Measurements from ENCODE around the gene CTIF. TPM values are rescaled to one million over a fixed set of nuclear protein-coding genes. Genes with fewer than 3 reads are reported as not detected.

The CTIF gene
- total RNA-seq, 1 donor from 2014 or later, result 35.1 TPM

DNA sequence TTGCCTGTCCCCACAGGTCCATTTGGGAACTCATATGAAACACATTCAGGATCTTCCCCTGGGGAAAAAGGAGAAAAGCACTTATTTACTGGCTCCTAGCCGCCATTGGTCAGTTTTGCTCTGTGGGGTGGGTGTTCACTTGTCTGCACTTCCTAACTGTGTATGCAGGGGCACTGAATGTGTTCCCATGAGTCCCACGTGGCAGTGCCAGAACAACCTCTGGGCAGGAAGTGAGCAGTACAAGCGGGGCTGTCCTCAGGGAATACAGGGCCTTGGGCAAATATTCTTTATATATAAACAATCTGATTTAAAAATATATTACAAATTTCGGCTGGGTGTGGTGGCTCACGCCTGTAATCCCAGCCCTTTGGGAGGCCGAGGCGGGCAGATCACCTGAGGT, 21.8 kb upstream of the CTIF start:
- no peaks in the 10 kb centered on the region for H3K27me3 ChIP-seq
- intact Hi-C loops (cut with DNase I), result no loop called here
- no peak overlapping the region for H3K4me3 ChIP-seq
- H3K36me3 ChIP-seq, result no peaks in the 10 kb centered on the region
- H3K9me3 ChIP-seq, result no peaks in the 10 kb centered on the region
- no peak for DNase-seq (ENCODE audit: extremely low spot score in 2 of 2)
- no peaks in the 10 kb centered on the region for H3K4me1 ChIP-seq
- TF ChIP-seq POLR2A (IDR thresholded peaks at IDR 0.05) (no peak), POLR2AphosphoS5 (IDR thresholded peaks at IDR 0.05; ENCODE audit: insufficient read depth in 1 of 2, low read depth in 1 of 2) (no peak)
- TF ChIP-seq, protein P1, sequence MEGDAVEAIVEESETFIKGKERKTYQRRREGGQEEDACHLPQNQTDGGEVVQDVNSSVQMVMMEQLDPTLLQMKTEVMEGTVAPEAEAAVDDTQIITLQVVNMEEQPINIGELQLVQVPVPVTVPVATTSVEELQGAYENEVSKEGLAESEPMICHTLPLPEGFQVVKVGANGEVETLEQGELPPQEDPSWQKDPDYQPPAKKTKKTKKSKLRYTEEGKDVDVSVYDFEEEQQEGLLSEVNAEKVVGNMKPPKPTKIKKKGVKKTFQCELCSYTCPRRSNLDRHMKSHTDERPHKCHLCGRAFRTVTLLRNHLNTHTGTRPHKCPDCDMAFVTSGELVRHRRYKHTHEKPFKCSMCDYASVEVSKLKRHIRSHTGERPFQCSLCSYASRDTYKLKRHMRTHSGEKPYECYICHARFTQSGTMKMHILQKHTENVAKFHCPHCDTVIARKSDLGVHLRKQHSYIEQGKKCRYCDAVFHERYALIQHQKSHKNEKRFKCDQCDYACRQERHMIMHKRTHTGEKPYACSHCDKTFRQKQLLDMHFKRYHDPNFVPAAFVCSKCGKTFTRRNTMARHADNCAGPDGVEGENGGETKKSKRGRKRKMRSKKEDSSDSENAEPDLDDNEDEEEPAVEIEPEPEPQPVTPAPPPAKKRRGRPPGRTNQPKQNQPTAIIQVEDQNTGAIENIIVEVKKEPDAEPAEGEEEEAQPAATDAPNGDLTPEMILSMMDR (IDR thresholded peaks at IDR 0.05), result no peak
- no peak overlapping the region for H3K27ac ChIP-seq

DNA sequence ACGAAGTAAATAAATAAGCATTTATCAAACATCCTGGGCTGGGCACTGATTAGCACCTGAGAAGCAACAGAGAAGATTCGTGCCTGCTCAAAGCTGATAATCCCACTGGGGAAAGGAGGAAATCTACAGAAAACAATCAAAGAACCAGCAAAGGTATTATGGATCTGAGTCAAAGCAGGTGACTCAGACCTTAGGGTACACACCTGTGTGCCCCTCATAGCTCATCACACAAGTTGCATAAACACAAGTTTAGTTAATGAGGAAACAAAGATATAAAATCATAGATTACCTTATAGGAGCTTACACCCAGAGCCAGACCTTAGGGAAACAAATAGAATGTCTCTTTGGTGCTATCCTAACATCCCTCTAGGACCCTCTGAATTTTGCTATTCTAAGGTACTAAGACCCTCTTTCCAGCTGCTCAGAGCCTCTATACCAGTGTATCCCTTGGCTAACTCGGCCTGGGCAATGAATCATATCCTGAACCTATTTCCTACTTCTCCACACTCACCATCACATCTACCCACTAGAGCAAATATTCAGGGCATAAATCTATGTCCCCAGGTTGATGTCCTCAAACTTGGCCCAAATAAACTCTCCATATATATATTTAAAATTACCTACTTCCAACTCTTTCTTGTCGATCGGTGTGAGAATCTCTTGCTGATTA, 19.3 kb upstream of the CTIF start:
- intact Hi-C loops (cut with DNase I), result no loop called here
- no peaks in the 10 kb centered on the region for H3K9me3 ChIP-seq
- H3K27ac ChIP-seq, result no peak overlapping the region
- no peak overlapping the region for H3K4me3 ChIP-seq
- H3K36me3 ChIP-seq, result no peaks in the 10 kb centered on the region
- no peak for DNase-seq (ENCODE audit: extremely low spot score in 2 of 2)
- no peak for TF ChIP-seq POLR2A (IDR thresholded peaks at IDR 0.05)
- TF ChIP-seq, protein P1 (IDR thresholded peaks at IDR 0.05), result no peak
- TF ChIP-seq POLR2AphosphoS5 (IDR thresholded peaks at IDR 0.05; ENCODE audit: insufficient read depth in 1 of 2, low read depth in 1 of 2), result no peak
- H3K4me1 ChIP-seq, result no peaks in the 10 kb centered on the region
- H3K27me3 ChIP-seq, result no peaks in the 10 kb centered on the region

DNA sequence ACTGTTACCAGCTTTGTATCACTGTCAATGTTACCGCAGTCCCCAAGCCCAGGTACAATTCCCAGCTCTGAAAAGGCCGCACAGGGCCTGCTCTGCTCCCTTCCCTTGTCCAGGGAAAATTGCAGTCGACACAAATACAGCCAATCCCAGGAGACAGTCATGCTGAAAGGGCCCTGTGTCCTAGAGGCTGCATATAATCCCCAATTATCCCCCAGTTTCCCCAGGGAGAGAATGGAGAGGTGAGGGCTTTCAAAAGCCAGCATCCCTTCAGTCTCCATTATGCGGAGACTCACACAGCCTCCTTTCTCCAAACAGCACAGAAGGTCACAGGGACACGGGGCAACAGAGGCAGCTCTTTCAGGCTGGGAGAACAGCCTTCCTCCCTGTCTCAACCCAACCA, 17.1 kb upstream of the CTIF start:
- H3K9me3 ChIP-seq, result no peaks in the 10 kb centered on the region
- H3K27ac ChIP-seq, result no peak overlapping the region
- no peaks in the 10 kb centered on the region for H3K36me3 ChIP-seq
- H3K4me1 ChIP-seq, result no peaks in the 10 kb centered on the region
- TF ChIP-seq POLR2A (IDR thresholded peaks at IDR 0.05) (no peak), POLR2AphosphoS5 (IDR thresholded peaks at IDR 0.05; ENCODE audit: insufficient read depth in 1 of 2, low read depth in 1 of 2) (no peak)
- TF ChIP-seq, protein P1 (IDR thresholded peaks at IDR 0.05), result no peak
- H3K4me3 ChIP-seq, result no peak overlapping the region
- intact Hi-C loops (cut with DNase I), result no loop called here
- no peaks in the 10 kb centered on the region for H3K27me3 ChIP-seq
- no peak for DNase-seq (ENCODE audit: extremely low spot score in 2 of 2)

DNA sequence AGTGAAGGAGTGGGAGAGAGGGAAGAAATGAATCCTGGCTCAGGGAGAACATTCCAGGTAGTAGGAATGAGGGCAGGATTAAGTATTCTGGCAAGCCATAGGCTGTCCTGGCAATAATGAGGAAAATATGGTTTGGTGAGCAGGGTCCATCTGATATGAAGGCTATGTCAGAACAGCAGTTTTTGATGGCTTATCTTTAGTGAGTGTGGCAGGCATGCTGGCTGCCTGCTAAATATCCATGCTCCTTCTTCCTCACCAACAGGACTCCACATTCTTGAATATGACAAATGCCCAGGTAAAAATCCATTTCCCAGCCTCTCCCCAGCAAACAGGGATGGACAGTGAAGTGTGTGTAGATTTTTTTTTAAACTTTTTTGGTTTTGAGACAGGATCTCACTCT, 13.2 kb upstream of the CTIF start:
- TF ChIP-seq POLR2A (IDR thresholded peaks at IDR 0.05) (no peak), POLR2AphosphoS5 (IDR thresholded peaks at IDR 0.05; ENCODE audit: insufficient read depth in 1 of 2, low read depth in 1 of 2) (no peak)
- TF ChIP-seq, protein P1 (IDR thresholded peaks at IDR 0.05), result no peak
- no peaks in the 10 kb centered on the region for H3K9me3 ChIP-seq
- no peak overlapping the region for H3K4me3 ChIP-seq
- H3K27me3 ChIP-seq, result no peaks in the 10 kb centered on the region
- H3K4me1 ChIP-seq, result no peaks in the 10 kb centered on the region
- intact Hi-C loops (cut with DNase I), result no loop called here
- DNase-seq (ENCODE audit: extremely low spot score in 2 of 2), result no peak
- no peak overlapping the region for H3K27ac ChIP-seq
- H3K36me3 ChIP-seq, result no peaks in the 10 kb centered on the region

DNA sequence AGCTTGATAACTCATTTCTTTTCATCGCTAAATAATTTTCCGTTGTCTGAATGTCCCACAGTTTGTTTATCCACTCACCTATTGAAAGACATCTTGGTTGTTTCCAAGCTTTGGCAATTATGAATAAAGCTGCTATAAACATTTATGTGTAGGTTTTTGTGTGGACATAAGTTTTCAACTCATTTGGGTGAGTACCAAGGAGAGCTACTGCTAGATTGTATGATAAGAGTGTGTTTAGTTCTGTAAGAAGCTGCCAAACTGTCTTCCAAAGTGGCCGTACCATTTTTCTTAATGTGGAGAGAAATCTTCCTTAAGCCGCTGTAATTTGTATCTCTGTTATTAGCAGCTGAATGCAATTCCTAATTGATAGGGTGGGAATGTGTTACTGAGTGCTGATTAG, 11.4 kb upstream of the CTIF start:
- Histone ChIP-seq H3K27me3 (no peaks in the 10 kb centered on the region), H3K9me3 (no peaks in the 10 kb centered on the region), H3K4me3 (no peak overlapping the region), H3K36me3 (no peaks in the 10 kb centered on the region), H3K27ac (no peak overlapping the region), H3K4me1 (no peaks in the 10 kb centered on the region)
- TF ChIP-seq POLR2AphosphoS5 (IDR thresholded peaks at IDR 0.05; ENCODE audit: insufficient read depth in 1 of 2, low read depth in 1 of 2) (no peak), POLR2A (IDR thresholded peaks at IDR 0.05) (no peak)
- TF ChIP-seq, protein P1 (IDR thresholded peaks at IDR 0.05), result no peak
- no peak for DNase-seq (ENCODE audit: extremely low spot score in 2 of 2)
- intact Hi-C loops (cut with DNase I), result no loop called here
